Keratinocyte (primary cell): Measurements from ENCODE around the gene DIAPH1.

Experiments
- CTCF ChIP-seq, 3 experiments: IDR thresholded peaks in 1 of 3; conservative IDR thresholded peaks in 1 of 3; optimal IDR thresholded peaks in 1 of 3; 2 replicates in 2 of 3; 3 replicates in 1 of 3; pipeline versions ENCODE3 to v1.5.1; 2011; ENCODE audit warnings: low read length in 3 of 3, mild to moderate bottlenecking in 3 of 3, moderate library complexity in 2 of 3, control low read depth in 1 of 3, inconsistent platforms in 1 of 3; ENCODE audit not compliant: insufficient read depth in 2 of 3; ENCODE audit errors: extremely low read depth in 1 of 3
- EZH2 ChIP-seq: IDR thresholded peaks from one replicate; pipeline ENCODE4 v1.6.1; 2012; ENCODE audit warnings: inconsistent platforms, mild to moderate bottlenecking, low read length, moderate library complexity

GRCh38 chr5:141651728-141652105 lies 32.9 kb upstream of the DIAPH1 start:
- TF ChIP-seq CTCF (optimal IDR thresholded peaks at IDR 0.05 in 1 of 3, IDR thresholded peaks at IDR 0.05 in 1 of 3, conservative IDR thresholded peaks at IDR 0.05 in 1 of 3; ENCODE audit: extremely low read depth in 1 of 3, insufficient read depth in 2 of 3, low read length in 3 of 3) (no peak), EZH2 (no peak)
